SK-N-SH treated with all-trans-retinoic acid at 6 μM for 48 hours (cell line): Measurements from ENCODE around the gene MARK1.

ENCODE experiments used
- ATAC-seq: fragments of 200-7000 bp; cut with Tn5 transposase; 3 replicates; pipeline ENCODE4 v1.9.1; 2020; ENCODE audit warnings: mild to moderate bottlenecking, moderate library complexity
- ARNTL ChIP-seq: fragments of 450-650 bp; formaldehyde crosslinking; IDR thresholded peaks from 2 replicates; pipeline ENCODE4 v1.5.0; 2020; ENCODE audit warnings: low read depth, mild to moderate bottlenecking, moderate library complexity, borderline replicate concordance
- BACH2 ChIP-seq: fragments of 250-450 bp; sonication (Bioruptor Pico); IDR thresholded peaks from 2 replicates; pipeline ENCODE4 v1.9.0; 2021; ENCODE audit warnings: mild to moderate bottlenecking, borderline replicate concordance
- CSDC2 ChIP-seq: fragments of 250-450 bp; sonication (Bioruptor Pico); IDR thresholded peaks from 2 replicates; pipeline ENCODE4 v1.5.0; 2020; ENCODE audit warnings: mild to moderate bottlenecking, moderate library complexity
- ESRRG ChIP-seq: fragments of 250-450 bp; sonication (Bioruptor Pico); IDR thresholded peaks from 2 replicates; pipeline ENCODE4 v1.6.1; 2021; ENCODE audit warnings: mild to moderate bottlenecking
- ISL1 ChIP-seq: fragments of 250-450 bp; sonication (Bioruptor Pico); IDR thresholded peaks from 2 replicates; pipeline ENCODE4 v2.1.2; 2022; ENCODE audit warnings: mild to moderate bottlenecking, moderate library complexity
- OSR1 ChIP-seq: fragments of 250-450 bp; sonication (Bioruptor Pico); IDR thresholded peaks from 2 replicates; pipeline ENCODE4 v1.8.0; 2022; ENCODE audit warnings: moderate library complexity, mild to moderate bottlenecking, inconsistent platforms
- PPARA ChIP-seq: fragments of 250-450 bp; sonication (Bioruptor Pico); IDR thresholded peaks from 2 replicates; pipeline ENCODE4 v1.5.0; 2020; ENCODE audit warnings: mild to moderate bottlenecking, borderline replicate concordance
- RARB ChIP-seq: fragments of 250-450 bp; sonication (Bioruptor Pico); IDR thresholded peaks from 2 replicates; pipeline ENCODE4 v1.8.0; 2021; ENCODE audit warnings: mild to moderate bottlenecking, moderate library complexity
- SNAI2 ChIP-seq: fragments of 250-450 bp; sonication (Bioruptor Pico); IDR thresholded peaks from 2 replicates; pipeline ENCODE4 v1.5.0; 2020; ENCODE audit warnings: mild to moderate bottlenecking, moderate library complexity
- TCF4 ChIP-seq: fragments of 250-450 bp; sonication (Bioruptor Pico); IDR thresholded peaks from 2 replicates; pipeline ENCODE4 v1.8.0; 2021; ENCODE audit warnings: mild to moderate bottlenecking, moderate library complexity, borderline replicate concordance
- TOX ChIP-seq: fragments of 250-450 bp; sonication (Bioruptor Pico); IDR thresholded peaks from 2 replicates; pipeline ENCODE4 v1.8.0; 2021; ENCODE audit warnings: mild to moderate bottlenecking, moderate library complexity, borderline replicate concordance
- ZC3H10 ChIP-seq: fragments of 250-450 bp; sonication (Bioruptor Pico); IDR thresholded peaks from 2 replicates; pipeline ENCODE4 v1.5.1; 2021; ENCODE audit warnings: mild to moderate bottlenecking, moderate library complexity
- ZFP3 ChIP-seq: fragments of 250-450 bp; sonication (Bioruptor Pico); IDR thresholded peaks from 2 replicates; pipeline ENCODE4 v1.5.0; 2020; ENCODE audit warnings: mild to moderate bottlenecking, moderate library complexity
- ZFP30 ChIP-seq: fragments of 450-650 bp; formaldehyde crosslinking; IDR thresholded peaks from 2 replicates; pipeline ENCODE4 v1.5.0; 2022; ENCODE audit warnings: mild to moderate bottlenecking, moderate library complexity
- ZNF565 ChIP-seq: fragments of 450-650 bp; formaldehyde crosslinking; conservative IDR thresholded peaks from 2 replicates; pipeline ENCODE4 v1.5.0; 2020; ENCODE audit warnings: low read depth, mild to moderate bottlenecking, moderate library complexity
- ZNF8 ChIP-seq: fragments of 450-650 bp; formaldehyde crosslinking; IDR thresholded peaks from 2 replicates; pipeline ENCODE4 v1.5.0; 2020; ENCODE audit warnings: mild to moderate bottlenecking, moderate library complexity
- TF ChIP-seq, protein P1 (sequence below): fragments of 250-450 bp; sonication (Bioruptor Pico); IDR thresholded peaks from 2 replicates; pipeline ENCODE4 v1.8.0; 2020; ENCODE audit warnings: mild to moderate bottlenecking, moderate library complexity, borderline replicate concordance
- TF ChIP-seq, protein P2 (sequence below): fragments of 250-450 bp; sonication (Bioruptor Pico); IDR thresholded peaks from 2 replicates; pipeline ENCODE4 v1.5.1; 2021; ENCODE audit warnings: mild to moderate bottlenecking, moderate library complexity
- TF ChIP-seq, protein P3 (sequence below): fragments of 250-450 bp; sonication (Bioruptor Pico); IDR thresholded peaks from 2 replicates; pipeline ENCODE4 v1.5.0; 2020; ENCODE audit warnings: mild to moderate bottlenecking, moderate library complexity
- TF ChIP-seq, protein P4 (sequence below): fragments of 250-450 bp; sonication (Bioruptor Pico); IDR thresholded peaks from 2 replicates; pipeline ENCODE4 v1.5.1; 2020; ENCODE audit warnings: low read depth, mild to moderate bottlenecking, moderate library complexity

The MARK1 gene

DNA sequence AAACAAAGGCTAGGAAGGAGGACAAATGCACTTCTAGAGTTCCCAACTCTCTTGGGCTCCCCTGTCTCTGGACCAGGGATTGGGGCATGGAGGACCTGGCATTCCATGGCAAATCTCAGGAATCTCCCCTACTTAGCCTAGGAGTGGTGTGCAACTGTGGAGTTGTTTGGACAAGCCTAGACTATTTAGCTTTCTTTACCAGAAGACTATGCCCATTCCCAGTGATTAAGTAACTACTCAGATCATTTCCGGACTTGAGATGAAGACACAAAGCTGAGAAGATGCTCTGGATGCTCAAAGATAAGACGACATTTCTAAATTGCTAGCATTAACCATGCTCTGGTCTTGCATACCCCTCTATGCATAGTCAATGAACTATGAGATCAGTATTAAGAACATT is 13.7 kb upstream of the MARK1 start:
- TF ChIP-seq ZFP30 (CRISPR knock-in tag): no peak
- TF ChIP-seq, protein P1, sequence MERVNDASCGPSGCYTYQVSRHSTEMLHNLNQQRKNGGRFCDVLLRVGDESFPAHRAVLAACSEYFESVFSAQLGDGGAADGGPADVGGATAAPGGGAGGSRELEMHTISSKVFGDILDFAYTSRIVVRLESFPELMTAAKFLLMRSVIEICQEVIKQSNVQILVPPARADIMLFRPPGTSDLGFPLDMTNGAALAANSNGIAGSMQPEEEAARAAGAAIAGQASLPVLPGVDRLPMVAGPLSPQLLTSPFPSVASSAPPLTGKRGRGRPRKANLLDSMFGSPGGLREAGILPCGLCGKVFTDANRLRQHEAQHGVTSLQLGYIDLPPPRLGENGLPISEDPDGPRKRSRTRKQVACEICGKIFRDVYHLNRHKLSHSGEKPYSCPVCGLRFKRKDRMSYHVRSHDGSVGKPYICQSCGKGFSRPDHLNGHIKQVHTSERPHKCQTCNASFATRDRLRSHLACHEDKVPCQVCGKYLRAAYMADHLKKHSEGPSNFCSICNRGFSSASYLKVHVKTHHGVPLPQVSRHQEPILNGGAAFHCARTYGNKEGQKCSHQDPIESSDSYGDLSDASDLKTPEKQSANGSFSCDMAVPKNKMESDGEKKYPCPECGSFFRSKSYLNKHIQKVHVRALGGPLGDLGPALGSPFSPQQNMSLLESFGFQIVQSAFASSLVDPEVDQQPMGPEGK (CRISPR knock-in tag): no peak
- no peak for TF ChIP-seq TCF4 (CRISPR knock-in tag)
- TF ChIP-seq ARNTL: no peak
- TF ChIP-seq ZFP3 (CRISPR knock-in tag): no peak
- TF ChIP-seq RARB (CRISPR knock-in tag): no peak
- no peak for TF ChIP-seq ZNF565 (CRISPR knock-in tag)
- no peak for TF ChIP-seq CSDC2 (CRISPR knock-in tag)
- TF ChIP-seq, protein P2, sequence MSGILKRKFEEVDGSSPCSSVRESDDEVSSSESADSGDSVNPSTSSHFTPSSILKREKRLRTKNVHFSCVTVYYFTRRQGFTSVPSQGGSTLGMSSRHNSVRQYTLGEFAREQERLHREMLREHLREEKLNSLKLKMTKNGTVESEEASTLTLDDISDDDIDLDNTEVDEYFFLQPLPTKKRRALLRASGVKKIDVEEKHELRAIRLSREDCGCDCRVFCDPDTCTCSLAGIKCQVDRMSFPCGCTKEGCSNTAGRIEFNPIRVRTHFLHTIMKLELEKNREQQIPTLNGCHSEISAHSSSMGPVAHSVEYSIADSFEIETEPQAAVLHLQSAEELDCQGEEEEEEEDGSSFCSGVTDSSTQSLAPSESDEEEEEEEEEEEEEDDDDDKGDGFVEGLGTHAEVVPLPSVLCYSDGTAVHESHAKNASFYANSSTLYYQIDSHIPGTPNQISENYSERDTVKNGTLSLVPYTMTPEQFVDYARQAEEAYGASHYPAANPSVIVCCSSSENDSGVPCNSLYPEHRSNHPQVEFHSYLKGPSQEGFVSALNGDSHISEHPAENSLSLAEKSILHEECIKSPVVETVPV (CRISPR knock-in tag): no peak
- no peak for ATAC-seq

DNA sequence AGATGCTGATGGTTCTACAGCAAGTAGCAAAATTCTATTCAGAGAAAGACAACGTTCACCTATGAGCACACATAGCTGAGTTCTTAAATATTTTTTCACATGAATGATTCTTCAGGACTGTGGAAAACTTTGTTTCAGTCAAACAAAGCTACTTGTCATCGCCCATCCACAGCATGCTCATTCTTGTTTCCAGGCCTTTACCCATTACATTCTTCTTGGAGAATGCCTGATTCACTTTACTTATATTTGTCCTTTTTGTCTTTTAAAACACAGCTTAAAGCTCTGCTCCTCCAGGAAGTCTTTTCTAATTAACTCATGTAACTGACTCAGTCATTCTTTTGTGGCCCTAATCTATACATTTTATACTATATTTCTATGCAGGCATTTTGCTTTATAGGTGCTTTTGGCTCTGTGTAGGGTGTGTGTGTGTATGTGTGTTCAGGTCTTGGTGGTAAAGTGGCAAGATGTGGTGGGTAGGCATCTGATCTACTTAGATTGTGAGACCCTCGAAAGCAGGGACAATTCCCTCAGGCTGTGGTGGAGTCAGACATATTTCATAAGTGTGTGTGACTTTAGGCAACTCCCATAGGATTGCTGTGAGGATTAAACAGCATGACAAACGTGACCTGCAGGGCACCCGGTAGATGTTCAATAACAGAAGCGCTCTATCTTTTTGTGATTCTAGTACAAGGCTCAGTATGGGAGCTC is 11.8 kb upstream of the MARK1 start:
- ATAC-seq: no peak; the same call in 2 of the 3 replicates
- TF ChIP-seq, protein P3, sequence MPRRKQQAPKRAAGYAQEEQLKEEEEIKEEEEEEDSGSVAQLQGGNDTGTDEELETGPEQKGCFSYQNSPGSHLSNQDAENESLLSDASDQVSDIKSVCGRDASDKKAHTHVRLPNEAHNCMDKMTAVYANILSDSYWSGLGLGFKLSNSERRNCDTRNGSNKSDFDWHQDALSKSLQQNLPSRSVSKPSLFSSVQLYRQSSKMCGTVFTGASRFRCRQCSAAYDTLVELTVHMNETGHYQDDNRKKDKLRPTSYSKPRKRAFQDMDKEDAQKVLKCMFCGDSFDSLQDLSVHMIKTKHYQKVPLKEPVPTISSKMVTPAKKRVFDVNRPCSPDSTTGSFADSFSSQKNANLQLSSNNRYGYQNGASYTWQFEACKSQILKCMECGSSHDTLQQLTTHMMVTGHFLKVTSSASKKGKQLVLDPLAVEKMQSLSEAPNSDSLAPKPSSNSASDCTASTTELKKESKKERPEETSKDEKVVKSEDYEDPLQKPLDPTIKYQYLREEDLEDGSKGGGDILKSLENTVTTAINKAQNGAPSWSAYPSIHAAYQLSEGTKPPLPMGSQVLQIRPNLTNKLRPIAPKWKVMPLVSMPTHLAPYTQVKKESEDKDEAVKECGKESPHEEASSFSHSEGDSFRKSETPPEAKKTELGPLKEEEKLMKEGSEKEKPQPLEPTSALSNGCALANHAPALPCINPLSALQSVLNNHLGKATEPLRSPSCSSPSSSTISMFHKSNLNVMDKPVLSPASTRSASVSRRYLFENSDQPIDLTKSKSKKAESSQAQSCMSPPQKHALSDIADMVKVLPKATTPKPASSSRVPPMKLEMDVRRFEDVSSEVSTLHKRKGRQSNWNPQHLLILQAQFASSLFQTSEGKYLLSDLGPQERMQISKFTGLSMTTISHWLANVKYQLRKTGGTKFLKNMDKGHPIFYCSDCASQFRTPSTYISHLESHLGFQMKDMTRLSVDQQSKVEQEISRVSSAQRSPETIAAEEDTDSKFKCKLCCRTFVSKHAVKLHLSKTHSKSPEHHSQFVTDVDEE (CRISPR knock-in tag): no peak
- no peak for TF ChIP-seq RARB (CRISPR knock-in tag)
- TF ChIP-seq, protein P4, sequence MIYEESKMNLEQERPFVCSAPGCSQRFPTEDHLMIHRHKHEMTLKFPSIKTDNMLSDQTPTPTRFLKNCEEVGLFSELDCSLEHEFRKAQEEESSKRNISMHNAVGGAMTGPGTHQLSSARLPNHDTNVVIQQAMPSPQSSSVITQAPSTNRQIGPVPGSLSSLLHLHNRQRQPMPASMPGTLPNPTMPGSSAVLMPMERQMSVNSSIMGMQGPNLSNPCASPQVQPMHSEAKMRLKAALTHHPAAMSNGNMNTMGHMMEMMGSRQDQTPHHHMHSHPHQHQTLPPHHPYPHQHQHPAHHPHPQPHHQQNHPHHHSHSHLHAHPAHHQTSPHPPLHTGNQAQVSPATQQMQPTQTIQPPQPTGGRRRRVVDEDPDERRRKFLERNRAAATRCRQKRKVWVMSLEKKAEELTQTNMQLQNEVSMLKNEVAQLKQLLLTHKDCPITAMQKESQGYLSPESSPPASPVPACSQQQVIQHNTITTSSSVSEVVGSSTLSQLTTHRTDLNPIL (CRISPR knock-in tag): no peak
- TF ChIP-seq, protein P2 (CRISPR knock-in tag): no peak
- no peak for TF ChIP-seq SNAI2
- no peak for TF ChIP-seq ZC3H10 (CRISPR knock-in tag)
- TF ChIP-seq ZFP3 (CRISPR knock-in tag): no peak
- TF ChIP-seq OSR1 (CRISPR knock-in tag): no peak
- TF ChIP-seq ESRRG: no peak
- TF ChIP-seq ISL1 (CRISPR knock-in tag): no peak

DNA sequence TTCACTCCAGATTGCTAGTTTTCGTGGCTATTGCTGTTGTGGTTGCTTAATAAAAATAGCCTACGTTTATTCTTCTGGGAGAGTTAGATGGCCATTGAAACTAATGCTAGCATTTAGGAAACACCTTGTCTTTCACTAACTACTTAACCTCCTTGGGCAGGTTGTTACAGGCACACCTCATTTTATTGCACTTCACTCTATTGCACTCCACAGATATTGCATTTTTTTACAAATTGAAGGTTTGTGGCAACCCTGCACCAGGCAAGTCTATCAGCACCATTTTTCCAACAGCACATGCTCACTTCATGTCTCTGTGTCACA is 11.3 kb upstream of the MARK1 start:
- no peak for TF ChIP-seq ESRRG
- TF ChIP-seq TOX (CRISPR knock-in tag): no peak
- TF ChIP-seq ZC3H10 (CRISPR knock-in tag): no peak
- no peak for TF ChIP-seq BACH2 (CRISPR knock-in tag)
- TF ChIP-seq ZFP3 (CRISPR knock-in tag): no peak
- TF ChIP-seq SNAI2: no peak
- TF ChIP-seq, protein P2 (CRISPR knock-in tag): no peak
- TF ChIP-seq ZNF8 (CRISPR knock-in tag): no peak
- TF ChIP-seq ZNF565 (CRISPR knock-in tag): no peak
- no peak for TF ChIP-seq ISL1 (CRISPR knock-in tag)
- TF ChIP-seq OSR1 (CRISPR knock-in tag): no peak
- no peak for TF ChIP-seq ZFP30 (CRISPR knock-in tag)
- no peak for TF ChIP-seq RARB (CRISPR knock-in tag)
- no peak for TF ChIP-seq CSDC2 (CRISPR knock-in tag)
- TF ChIP-seq PPARA (CRISPR knock-in tag): no peak
- TF ChIP-seq, protein P1 (CRISPR knock-in tag): no peak
- ATAC-seq: no peak
